HG02798 (cell line): Measurements from ENCODE around the gene DTNBP1.

ENCODE experiments used
- ATAC-seq: cut with Tn5 transposase; IDR thresholded peaks from one replicate; pipeline ENCODE4 v1.9.1; 2021; ENCODE audit warnings: mild to moderate bottlenecking; ENCODE audit not compliant: unreplicated experiment, poor library complexity

DTNBP1 gene

DNA sequence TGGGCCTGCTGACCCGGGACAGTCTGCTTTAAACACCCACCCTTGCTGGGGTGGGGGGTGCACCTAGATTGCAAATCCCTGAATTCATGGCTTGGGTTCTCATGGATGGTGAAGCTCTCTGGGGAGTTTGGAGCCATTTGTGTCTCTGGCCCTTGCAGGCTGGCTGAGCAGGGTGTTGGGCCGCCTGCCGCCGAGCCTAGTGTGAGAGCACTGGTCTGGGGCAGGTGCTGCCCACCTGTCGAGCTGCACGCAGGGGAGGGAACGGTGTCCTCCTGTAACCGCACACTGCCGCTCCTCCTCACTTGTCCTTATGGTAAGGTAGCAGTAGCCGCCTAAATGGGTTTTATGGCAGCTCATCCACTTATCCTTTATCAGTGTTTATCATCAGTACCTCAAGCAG lies 143.9 kb downstream of the DTNBP1 start:
- no peak for ATAC-seq

DNA sequence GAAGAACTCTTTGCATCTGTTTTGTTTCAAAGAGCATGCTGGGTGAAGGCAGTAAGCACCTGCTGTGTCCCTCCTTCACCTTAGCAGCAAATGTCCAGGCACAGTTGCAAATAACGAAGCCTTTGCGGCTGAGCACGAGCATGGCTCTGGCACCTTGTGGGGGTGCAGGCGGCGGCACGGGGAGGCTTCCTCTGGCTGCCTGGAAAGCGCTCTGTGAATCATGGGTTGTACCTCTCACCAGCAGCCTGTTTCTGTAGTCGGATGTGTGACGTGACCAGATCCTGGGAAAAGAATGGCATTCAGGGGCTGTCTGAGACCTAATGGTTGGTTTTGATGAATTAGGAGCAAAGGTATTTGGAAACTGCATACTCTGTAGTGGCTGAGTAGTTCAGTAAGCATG lies 144.8 kb downstream of the DTNBP1 start:
- no peak for ATAC-seq

DNA sequence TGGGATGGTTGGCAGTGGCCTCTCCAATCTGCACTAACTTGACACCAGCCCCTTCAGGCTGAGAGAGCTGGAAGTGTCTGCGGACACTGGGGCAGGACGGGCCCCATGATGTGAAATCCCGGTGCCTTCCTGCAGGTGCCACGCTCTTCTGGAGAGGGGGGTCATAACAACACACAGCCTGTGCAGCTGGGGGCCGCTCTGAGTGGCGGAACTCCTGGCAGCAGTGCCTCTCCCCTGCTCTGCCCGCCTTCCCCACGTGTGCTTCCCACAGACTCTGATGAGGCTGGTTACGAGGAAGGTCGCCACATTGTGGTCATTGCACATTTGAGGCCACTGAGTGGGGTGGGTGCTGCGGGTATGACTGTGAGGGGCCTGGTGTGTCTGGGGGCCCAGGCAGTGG lies 145.2 kb downstream of the DTNBP1 start:
- ATAC-seq: no peak

DNA sequence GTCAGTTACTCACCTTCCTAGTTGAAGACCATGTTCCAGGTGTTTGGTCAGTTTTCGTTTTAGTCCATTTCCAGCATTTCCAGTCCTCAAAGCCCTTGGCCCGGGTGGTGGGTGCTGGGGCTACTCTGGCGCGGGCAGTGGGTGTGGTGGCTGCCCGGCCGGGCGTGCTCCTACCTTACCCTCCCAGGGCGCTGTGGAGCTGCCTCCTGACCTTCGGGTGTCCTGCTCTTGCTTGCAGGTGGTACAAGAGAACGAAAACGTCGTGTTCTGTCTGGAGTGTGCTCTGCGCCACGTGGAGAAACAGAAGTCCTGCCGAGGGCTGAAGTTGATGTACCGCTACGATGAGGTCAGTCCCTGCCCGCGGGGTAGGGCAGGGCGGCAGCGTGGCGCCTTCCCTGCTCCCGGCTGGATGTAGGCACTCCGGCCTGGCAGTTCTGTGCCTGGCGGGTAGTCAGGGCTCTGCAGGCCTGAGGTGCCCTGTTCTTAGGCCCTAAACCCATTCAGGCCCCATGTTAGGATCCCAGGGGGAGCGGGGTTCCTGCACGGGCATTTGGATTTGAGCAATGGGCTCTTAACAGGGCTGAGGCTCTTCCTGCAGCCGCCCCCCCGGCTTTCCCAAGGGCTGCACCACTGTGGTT lies 145.8 kb downstream of the DTNBP1 start:
- no peak for ATAC-seq

DNA sequence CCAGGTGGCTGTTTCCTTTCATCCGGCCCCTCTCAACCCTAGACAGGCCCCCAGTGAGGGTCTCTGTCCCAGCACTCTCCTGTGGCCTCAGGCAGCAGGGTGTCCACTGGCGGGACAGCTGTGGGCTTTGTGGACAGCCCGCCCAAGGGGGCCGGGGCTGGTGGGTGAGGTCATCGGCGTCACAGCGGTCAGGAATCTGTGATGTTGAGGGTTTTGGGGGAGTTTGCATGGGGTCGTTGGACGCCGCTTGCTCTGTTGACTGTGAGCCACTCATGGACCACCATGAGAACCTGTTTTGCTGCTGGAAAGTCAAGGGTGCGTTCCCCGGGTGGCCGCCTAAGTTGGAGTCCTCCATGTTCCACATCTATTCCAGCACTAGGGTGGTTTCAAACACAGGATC lies 146.4 kb downstream of the DTNBP1 start:
- no peak for ATAC-seq

DNA sequence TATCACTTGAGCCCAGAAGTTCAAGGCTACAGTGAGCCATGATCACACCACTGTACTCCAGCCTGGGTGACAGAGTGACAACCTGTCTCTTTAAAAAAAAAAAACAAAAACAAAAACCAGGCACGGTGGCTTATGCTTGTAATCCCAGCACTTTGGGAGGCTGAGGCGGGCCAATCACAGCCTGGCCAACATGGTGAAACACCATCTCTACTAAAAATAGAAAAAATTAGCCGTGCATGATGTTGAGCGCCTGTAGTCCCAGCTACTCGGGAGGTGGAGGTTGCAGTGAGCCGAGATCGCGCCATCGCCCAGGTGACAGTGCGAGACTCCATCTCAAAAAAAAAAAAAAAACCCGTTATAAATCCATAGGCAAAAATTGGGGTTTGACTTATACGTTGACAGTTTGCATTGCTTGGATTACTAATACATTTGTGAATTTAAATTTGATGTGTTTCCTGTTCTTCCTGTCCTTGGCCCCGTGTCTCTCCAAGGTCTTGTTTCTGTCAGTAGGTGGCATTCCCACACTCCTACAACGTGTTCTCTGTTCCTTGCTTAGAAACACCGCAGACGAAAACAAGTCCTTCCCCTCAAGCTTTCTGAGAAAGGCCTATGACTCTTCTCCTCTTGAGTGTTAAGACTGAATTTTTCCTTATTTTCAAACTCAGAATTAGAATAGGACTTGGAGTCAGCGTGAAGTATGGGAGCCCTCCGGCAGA lies 147.0 kb downstream of the DTNBP1 start:
- ATAC-seq: no peak

DNA sequence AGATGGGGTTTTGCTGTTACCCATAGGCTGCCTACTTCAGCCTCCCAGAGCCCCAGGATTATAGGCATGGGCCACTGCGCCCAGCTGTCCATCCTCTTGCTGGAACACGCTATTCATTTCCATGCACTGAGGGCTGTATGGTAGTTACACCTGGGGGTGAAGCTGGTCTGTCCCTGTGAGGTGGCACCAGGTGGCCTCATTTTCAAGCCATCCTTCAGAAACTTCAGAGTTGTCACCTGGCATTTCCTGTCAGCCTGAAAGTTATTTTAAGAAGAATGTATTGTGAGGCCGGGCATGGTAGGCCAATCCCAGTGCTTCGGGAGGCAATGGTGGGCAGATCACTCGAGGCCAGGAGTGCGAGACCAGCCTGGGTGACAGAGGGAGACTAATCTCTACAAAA lies 147.6 kb downstream of the DTNBP1 start:
- ATAC-seq: no peak

DNA sequence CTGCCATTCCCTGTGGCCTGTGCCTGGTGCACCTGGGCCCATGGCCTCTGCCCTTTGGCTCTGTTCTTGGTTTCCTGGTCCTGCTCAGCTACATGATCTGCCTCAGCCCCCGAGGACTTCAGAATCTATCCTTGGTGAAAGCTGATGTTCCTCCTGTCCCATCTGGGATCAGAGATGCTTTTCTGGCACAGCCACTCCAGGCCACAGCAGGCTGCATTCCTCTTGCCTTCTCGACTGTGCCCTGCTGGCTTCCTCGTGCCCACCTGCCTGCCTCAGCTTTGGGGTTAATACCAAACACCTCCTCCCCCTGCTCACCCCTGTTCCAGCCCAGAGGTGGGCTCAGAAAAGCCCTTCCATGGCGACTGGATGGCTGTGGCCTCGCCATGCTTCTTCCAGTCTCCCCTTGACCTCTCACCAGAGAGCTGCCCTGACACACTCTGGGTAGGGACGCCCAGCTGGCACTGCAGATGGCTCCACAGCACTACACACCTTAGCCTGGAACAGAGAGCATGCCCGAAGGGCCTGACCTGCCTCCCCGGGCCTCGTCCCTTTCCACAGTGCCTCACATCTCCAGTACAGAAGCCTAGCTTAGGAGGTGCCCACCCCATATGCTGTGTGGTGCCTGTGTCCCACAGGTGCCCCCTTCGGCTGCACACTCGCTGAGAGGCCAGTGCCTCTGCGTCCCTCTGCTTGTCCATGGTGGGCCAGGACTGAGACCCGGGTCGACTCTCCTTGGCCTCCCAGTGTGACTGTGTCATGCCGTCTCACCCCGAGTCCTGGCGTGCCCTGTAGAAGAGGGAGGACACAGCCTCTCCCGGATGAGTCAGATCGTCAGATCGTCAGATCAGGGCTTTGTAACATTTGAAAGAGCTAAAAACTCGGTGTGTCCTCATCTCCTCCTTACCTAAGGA lies 148.8 kb downstream of the DTNBP1 start:
- no peak for ATAC-seq

DNA sequence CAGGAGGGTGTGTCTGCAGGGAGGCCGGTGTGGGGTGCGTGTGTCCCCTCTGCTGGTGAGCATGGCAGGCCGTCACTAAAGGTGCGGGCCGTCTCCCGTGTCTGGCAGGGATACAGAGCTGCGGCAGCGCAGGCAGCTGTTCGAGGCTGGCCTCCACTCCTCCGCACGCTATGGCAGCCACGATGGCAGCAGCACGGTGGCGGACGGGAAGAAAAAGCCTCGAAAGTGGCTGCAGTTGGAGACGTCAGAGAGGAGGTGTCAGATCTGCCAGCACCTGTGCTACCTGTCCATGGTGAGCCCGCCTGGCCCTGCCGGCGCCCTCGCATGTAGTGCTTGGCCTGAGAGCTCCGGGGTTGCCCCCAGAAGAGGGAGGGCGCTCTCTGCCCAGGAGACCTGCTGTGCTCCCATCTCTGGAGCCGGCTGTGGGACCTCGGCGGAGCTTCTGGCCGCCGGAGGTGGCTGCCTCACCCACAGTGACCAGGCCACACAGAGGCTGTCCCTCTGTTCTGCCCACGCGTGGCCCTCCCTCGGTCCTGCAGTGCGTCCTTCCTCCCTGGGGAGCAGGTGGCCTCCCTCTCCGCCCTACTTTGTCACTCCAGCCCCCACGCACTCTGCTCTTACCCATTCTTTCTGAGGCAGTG lies 149.6 kb downstream of the DTNBP1 start:
- ATAC-seq: no peak

DNA sequence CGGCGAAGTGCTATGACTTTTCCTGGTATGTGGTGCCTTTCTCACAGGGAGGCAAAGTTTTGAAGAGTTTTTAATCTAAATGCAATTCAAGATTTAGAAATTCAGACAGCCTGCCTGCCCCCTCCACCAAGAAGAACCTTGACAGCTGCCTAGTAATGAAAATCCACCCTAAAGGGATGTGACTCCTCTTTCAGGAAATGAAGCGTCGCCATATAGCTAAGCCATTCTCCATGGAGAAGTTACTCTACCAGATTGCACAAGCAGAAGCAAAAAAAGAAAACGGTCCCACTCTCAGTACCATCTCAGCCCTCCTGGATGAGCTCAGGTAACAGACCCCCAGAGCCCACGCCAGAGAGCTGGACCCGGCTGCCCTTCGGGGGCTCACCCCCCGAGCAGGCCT lies 150.1 kb downstream of the DTNBP1 start:
- ATAC-seq: no peak

DNA sequence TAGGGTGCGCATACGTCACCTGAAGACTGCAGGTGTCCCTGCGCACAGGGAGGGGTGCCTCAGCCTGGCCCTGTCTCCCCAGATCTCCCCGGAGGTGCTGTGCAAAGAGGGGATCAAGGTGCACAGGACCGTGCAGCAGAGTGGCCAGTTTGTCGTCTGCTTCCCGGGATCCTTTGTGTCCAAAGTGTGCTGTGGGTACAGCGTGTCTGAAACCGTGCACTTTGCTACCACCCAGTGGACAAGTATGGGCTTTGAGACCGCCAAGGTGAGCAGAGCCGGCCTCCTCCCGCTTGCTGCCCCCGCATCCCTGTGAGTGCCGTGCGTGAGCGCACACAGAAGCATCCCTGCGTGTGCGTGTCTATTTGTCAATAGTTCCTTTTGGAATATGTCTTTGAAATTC lies 150.7 kb downstream of the DTNBP1 start:
- no peak for ATAC-seq

DNA sequence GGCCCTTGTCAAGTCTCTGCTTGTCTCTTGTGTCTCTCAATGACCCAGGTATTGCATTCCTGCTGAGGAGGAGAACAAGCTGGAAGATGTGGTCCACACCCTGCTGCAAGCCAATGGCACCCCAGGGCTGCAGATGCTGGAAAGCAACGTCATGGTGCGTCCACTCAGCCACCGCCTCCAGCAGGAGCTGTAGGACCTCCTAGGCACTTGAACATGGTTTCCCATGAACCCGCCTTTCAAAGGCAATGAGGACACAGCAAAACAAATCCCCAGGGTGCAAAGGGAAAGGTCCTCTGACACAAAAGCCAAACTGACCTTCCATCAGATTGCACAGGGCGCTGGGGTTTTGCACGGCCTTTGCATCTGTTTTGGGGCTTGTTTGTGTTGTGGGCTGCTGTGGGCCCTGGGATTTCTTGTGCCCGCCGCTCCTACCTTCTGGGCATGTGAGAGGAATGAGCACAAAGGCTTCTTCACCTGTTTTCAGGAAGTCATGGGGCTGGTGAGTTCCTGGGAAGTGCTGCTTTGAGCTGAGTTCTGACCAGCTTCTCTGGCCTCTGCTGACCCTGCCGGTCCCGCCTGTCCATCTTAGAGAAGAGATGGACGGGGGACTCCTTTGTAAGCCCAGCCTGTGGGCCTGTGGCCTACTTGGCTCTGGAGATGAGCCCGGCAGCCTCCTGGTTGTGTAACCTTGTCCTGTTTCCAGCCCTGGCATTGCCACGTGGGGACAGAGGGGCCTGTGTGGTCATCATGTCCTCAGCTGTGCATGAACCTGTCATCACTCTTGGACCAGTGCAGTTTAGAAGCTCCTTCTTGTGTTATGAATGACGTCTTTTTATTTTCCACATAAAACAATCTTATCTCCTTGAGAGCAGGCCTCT lies 151.3 kb downstream of the DTNBP1 start:
- no peak for ATAC-seq

DNA sequence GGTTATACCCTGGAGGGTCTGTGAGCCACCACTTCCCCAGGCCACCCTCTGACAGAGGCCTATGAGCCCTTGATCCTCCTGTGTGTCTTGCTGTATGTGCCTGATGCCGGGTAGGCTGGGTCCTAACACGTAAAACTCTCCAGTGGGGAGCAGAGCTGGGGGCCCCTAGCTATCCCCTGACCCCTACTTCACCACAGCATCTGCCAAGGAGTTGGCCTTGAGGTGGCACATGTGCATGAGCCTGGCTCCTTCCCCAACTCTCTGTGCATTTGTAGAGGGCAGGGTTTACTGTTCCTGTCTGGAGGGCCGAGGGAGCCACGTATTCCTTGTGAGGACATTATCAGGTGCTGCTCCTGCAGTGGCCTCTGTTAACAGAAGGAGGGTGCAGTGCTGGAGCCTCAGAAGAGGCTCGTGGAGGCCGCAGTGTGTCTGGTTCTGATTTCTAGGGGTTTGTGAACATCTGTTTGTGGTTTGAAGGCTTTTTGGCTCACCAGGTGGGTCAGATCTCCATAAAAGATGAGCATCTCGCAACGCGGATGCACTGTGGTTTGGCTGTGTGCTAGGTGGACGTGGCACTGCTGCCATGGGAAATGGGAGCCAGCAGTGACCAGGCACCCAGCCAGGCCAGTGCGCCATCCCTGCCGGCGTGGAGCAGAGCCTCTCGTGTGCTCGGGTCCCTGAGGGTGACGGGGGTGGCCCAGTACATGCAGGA lies 152.1 kb downstream of the DTNBP1 start:
- ATAC-seq: no peak

DNA sequence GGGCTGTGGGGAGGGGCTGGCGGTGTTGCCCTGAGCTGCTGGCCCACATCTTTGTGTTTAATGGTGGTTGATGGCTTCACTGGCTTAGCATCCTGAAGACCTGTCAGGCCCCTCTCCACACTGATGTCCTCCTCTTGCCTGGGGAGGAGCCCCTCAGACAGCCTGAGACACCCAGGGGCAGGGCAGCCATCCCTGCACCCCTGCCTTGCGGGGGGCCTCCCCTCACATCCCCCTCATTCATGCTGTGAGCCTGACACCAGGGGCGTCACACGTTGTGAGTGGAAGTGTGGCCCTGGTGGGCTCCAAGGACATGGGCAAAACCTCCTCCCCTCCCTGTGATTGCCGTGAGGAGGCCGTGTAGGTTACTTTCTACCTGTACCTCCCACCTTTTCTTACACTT lies 152.7 kb downstream of the DTNBP1 start:
- ATAC-seq: no peak

DNA sequence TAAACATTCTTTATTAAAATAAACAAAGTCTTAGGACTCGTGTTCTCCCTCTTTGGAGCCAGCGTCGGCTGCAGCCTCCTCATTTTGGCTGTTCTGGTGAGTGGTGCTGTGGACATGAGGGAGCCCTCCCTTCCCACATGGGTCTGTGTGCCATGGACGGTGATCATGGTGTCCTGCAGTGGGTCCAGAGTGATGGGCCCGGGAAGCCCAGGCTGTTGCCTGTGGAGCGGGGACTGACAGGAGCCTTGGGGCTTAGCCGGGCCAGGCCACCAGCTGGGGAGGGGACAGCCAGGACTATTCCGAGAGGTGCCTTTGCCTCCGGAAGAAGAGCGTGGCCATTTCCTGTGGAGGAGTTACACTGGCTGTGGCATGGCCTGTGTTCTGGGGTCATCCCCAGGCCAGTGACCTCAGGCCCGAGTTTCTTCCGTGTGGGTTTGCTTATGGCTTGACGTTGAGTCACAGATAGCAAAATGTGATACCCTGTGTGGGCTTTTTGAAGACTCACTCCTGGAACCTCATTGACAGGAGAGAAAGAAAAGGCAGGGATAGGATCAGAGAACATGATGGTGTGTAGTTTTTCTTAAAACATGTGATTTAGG lies 153.4 kb downstream of the DTNBP1 start:
- ATAC-seq: no peak

DNA sequence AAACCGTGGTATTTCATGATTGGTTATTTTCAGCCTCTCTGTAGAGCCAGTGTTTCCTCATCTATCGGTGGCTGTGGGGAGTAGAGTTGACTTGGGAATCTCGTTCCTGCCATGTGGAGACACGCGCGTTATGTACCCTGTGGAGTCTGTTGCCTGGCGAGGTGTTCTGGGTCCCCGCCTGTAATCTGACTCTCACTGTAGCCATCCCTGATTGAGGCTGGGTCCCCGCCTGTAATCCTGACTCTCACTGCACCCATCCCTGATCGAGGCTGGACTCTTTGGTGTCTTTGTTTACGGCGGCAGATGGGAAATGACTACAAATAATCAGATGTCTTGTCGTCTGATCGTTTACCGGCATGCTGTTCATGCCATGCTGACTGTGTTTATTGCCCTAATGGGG lies 153.9 kb downstream of the DTNBP1 start:
- no peak for ATAC-seq

DNA sequence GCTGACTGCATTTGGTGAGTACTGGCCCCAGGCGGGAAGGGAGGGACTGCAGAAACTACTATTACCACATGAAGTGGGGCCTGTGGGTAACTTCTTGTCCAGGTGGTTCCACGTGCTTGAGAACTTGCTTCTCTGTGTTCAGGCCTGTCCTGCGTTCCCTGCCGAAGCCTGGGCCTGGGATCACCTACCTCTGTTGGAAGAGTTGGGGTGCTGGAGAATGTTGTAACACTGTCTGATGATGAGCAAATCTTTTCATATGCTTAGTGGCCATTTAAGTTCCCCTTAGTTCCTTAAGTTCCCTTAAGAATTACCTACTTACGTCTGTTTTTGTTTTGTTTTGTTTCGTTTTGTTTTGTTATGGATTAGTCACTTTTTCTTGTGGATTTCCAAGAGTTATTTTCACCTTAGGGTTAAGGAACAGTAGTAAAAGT lies 154.4 kb downstream of the DTNBP1 start:
- ATAC-seq: no peak

DNA sequence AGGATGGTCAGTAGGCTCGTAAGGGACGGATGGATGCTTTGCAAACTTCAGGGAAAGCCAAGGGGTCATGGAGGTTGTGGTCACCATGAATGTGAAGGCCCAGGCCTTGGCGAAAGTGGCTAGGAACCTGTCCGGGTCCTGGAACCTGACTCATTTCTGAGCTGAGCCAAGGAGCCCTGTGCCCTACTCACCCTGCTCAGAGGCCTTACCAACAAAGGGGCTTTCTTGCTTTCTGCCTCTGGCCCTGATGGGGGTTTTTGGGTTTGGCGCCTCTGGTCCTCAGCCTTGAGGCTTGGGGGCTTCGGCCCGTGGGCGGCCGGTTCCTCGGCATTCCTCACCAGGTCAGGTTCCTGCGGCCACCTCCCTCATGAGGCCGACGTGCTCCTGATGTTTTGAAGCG lies 155.1 kb downstream of the DTNBP1 start:
- no peak for ATAC-seq

DNA sequence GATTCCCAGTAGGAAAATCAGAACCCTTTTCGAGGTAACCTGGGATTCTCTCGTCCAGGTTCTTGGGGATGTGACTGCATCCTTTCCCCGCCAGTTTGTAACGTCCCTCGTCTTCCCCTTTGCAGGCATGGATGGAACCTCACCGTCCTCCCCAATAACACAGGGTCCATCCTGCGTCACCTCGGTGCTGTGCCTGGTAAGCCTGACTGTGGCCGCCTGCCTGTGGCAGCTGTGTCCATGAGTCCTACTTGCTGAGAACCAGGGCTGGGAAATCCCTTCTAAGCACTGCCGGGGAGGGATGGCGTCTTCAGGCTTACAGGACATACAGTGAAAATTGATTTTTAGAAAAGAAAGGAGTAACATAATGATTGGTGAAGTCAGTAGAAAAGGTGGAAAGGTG lies 155.6 kb downstream of the DTNBP1 start:
- no peak for ATAC-seq
